ENCODE results near the gene IL15RA. TPM values are rescaled to one million over a fixed set of nuclear protein-coding genes. Genes with fewer than 3 reads are reported as not detected.

IL15RA gene
- total and polyA plus RNA-seq, 2 of the 8 experiments (the other 6 are each of a cell fraction or from before 2014, with no cell fraction given), result 1.3 to 1.4 TPM

GRCh38 chr10:5937016-5937415, 40.3 kb downstream of the IL15RA start (continued):
- no peak for TF ChIP-seq ZNF274 (IDR thresholded peaks at IDR 0.05; ENCODE audit: borderline replicate concordance, extremely low read depth, low read length)
